Trophoblast cell (in vitro differentiated cells and primary cell): ENCODE measurements around the gene HBZ.
A peak's percentile ranks its signal among the peaks of the same experiment; 100 is the strongest.

ENCODE experiments used
- DNase-seq, 2 donors: peaks; one replicate each; pipeline ENCODE4 v3.0.0-alpha.2; 2016
- H2AFZ ChIP-seq: 2 replicates; pipeline ENCODE4 v1.6.1; 2013; ENCODE audit warnings: low read length, moderate library complexity, mild to moderate bottlenecking; ENCODE audit not compliant: insufficient read depth, poor library complexity
- H2AK5ac ChIP-seq: 2 replicates; pipeline ENCODE4 v1.6.1; 2013; ENCODE audit warnings: mild to moderate bottlenecking, low read length
- H2BK120ac ChIP-seq: 2 replicates; pipeline ENCODE4 v1.6.1; 2013; ENCODE audit warnings: low read length, mild to moderate bottlenecking, moderate library complexity; ENCODE audit not compliant: insufficient read depth, poor library complexity
- H2BK12ac ChIP-seq: 2 replicates; pipeline ENCODE4 v1.6.1; 2013; ENCODE audit warnings: mild to moderate bottlenecking, low read length, moderate library complexity
- H2BK5ac ChIP-seq: 2 replicates; pipeline ENCODE4 v1.6.1; 2013; ENCODE audit warnings: low read length, low read depth, moderate library complexity, mild to moderate bottlenecking; ENCODE audit not compliant: poor library complexity
- H3K14ac ChIP-seq: 2 replicates; pipeline ENCODE4 v1.6.1; 2013; ENCODE audit warnings: mild to moderate bottlenecking, low read length
- H3K18ac ChIP-seq: 2 replicates; pipeline ENCODE4 v1.6.1; 2013; ENCODE audit warnings: mild to moderate bottlenecking, low read length
- H3K23ac ChIP-seq: 2 replicates; pipeline ENCODE4 v1.6.1; 2013; ENCODE audit warnings: low read length
- H3K27ac ChIP-seq: 2 replicates; pipeline ENCODE4 v1.5.1; 2013; ENCODE audit warnings: low read depth, mild to moderate bottlenecking, inconsistent platforms, low read length, moderate library complexity
- H3K27me3 ChIP-seq: 2 replicates; pipeline ENCODE4 v1.6.1; 2013; ENCODE audit warnings: inconsistent platforms, mild to moderate bottlenecking, low read length, moderate library complexity; ENCODE audit not compliant: insufficient read depth
- H3K36me3 ChIP-seq, 2 experiments: 1 replicate in 1 of 2; 2 replicates in 1 of 2; pipeline ENCODE4 v1.6.1; 2013; ENCODE audit warnings: low read length in 2 of 2, mild to moderate bottlenecking in 2 of 2, moderate library complexity in 1 of 2; ENCODE audit not compliant: insufficient read depth in 2 of 2, control insufficient read depth in 1 of 2
- H3K4ac ChIP-seq: 2 replicates; pipeline ENCODE4 v1.6.1; 2013; ENCODE audit warnings: low read depth, mild to moderate bottlenecking, low read length, moderate library complexity
- H3K4me1 ChIP-seq, 2 experiments: 1 replicate in 1 of 2; 2 replicates in 1 of 2; pipeline ENCODE4 v1.6.1; 2013; ENCODE audit warnings: low read length in 2 of 2, mild to moderate bottlenecking in 2 of 2, moderate library complexity in 1 of 2; ENCODE audit not compliant: insufficient read depth in 2 of 2, control insufficient read depth in 1 of 2
- H3K4me2 ChIP-seq: 2 replicates; pipeline ENCODE4 v1.6.1; 2013; ENCODE audit warnings: inconsistent platforms, mild to moderate bottlenecking, low read length, moderate library complexity
- H3K4me3 ChIP-seq: 2 replicates; pipeline ENCODE4 v1.5.1; 2013; ENCODE audit warnings: mild to moderate bottlenecking, low read depth, low read length, inconsistent platforms
- H3K79me1 ChIP-seq: one replicate; pipeline ENCODE4 v1.6.1; 2013; ENCODE audit warnings: low read length
- H3K79me2 ChIP-seq: 2 replicates; pipeline ENCODE4 v1.6.1; 2013; ENCODE audit warnings: low read length, mild to moderate bottlenecking; ENCODE audit not compliant: control insufficient read depth, insufficient read depth, poor library complexity
- H3K9ac ChIP-seq: 2 replicates; pipeline ENCODE4 v1.6.1; 2013; ENCODE audit warnings: mild to moderate bottlenecking, low read length
- H3K9me3 ChIP-seq: 2 replicates; pipeline ENCODE4 v1.6.1; 2013; ENCODE audit warnings: low read depth, mild to moderate bottlenecking, control low read depth, inconsistent platforms, low read length; ENCODE audit not compliant: insufficient read depth
- H4K12ac ChIP-seq: 2 replicates; pipeline ENCODE4 v1.6.1; 2013; ENCODE audit warnings: low read depth, mild to moderate bottlenecking, low read length, moderate library complexity
- H4K8ac ChIP-seq: 2 replicates; pipeline ENCODE4 v1.6.1; 2013; ENCODE audit warnings: low read depth, mild to moderate bottlenecking, low read length, moderate library complexity
- H4K91ac ChIP-seq: one replicate; pipeline ENCODE4 v1.6.1; 2013; ENCODE audit warnings: low read depth, mild to moderate bottlenecking, low read length, moderate library complexity
- WGBS: extraction: QIAGEN DNeasy Blood & Tissue Kit; methylation state at CpG from one replicate; pipeline ENCODE4 v1.1.7; 2013; ENCODE audit warnings: missing lambda C conversion rate; ENCODE audit not compliant: insufficient read length, insufficient coverage; ENCODE audit errors: extremely low coverage; 5-methylcytosine and 5-hydroxymethylcytosine counted together

Gene HBZ

DNA sequence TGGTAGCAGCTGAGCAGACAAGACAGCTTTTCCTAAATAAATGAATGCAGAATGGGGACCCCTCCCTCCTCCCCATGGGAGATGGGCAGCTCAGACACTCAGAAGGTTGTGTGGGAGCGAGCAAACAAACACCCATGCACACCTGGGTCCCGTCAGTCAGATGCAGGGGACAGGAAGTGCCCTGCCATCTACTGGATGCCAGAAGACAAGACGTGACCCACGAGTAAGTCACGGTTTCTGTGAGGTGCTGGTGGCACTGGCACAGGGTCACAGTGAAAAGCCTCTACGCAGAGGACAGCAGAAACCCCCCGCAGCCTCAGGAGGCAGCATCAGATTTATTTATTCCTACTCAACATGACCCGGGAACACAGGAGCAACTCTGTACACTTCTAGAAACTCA lies 36.2 kb downstream of the HBZ start:
- DNase-seq: no peak
- Histone ChIP-seq H3K14ac (no peak overlapping the region), H3K27ac (no peak overlapping the region), H3K4ac (no peak overlapping the region), H3K18ac (no peak overlapping the region), H4K12ac (no peak overlapping the region), H3K4me3 (no peak overlapping the region), H3K79me2 (no peaks in the 10 kb centered on the region), H2BK120ac (no peak overlapping the region), H3K79me1 (no peaks in the 10 kb centered on the region), H3K23ac (no peak overlapping the region), H3K9me3 (no peaks in the 10 kb centered on the region), H3K27me3 (no peaks in the 10 kb centered on the region), H3K4me2 (no peak overlapping the region), H2AK5ac (no peak overlapping the region), H2BK5ac (no peak overlapping the region), H4K91ac (no peak overlapping the region), H2AFZ (no peak overlapping the region), H2BK12ac (no peak overlapping the region), H3K9ac (no peak overlapping the region), H4K8ac (no peak overlapping the region), H3K4me1 (no peaks in the 10 kb centered on the region), H3K36me3 (peaks cover 67 to 73% of the 10 kb centered on the region in 2 experiments)
- no CpG with 5 or more reads among the region's 8 CpGs for WGBS

- WGBS: no CpG with 5 or more reads among the region's 34 CpGs
- H3K9me3 ChIP-seq: no peaks in the 10 kb centered on the region
- no peak overlapping the region for H3K4me3 ChIP-seq
- H2BK5ac ChIP-seq: no peak overlapping the region
- H2BK12ac ChIP-seq: no peak overlapping the region
- H4K12ac ChIP-seq: no peak overlapping the region
- H3K23ac ChIP-seq: no peak overlapping the region
- no peaks in the 10 kb centered on the region for H3K79me1 ChIP-seq
- H3K27ac ChIP-seq: no peak overlapping the region
- H3K36me3 ChIP-seq: peaks cover 74 to 76% of the 10 kb centered on the region in 2 experiments
- H2AK5ac ChIP-seq: no peak overlapping the region
- H3K4me1 ChIP-seq: no peaks in the 10 kb centered on the region
- no peak overlapping the region for H2AFZ ChIP-seq
- no peak overlapping the region for H4K8ac ChIP-seq
- H3K27me3 ChIP-seq: no peaks in the 10 kb centered on the region
- no peak overlapping the region for H3K14ac ChIP-seq
- H3K79me2 ChIP-seq: no peaks in the 10 kb centered on the region
- no peak overlapping the region for H3K18ac ChIP-seq
- H2BK120ac ChIP-seq: no peak overlapping the region
- H3K9ac ChIP-seq: no peak overlapping the region
- no peak for DNase-seq
- no peak overlapping the region for H3K4me2 ChIP-seq
- no peak overlapping the region for H4K91ac ChIP-seq
- H3K4ac ChIP-seq: no peak overlapping the region
Observed at GRCh38 chr16:189604-190186, 37.3 kb downstream of the HBZ start.

GRCh38 chr16:191831-192230 lies 39.4 kb downstream of the HBZ start:
- Histone ChIP-seq H2BK120ac (no peak overlapping the region), H4K8ac (no peak overlapping the region), H3K18ac (no peak overlapping the region), H3K4me2 (no peak overlapping the region), H3K14ac (no peak overlapping the region), H3K4me1 (no peaks in the 10 kb centered on the region), H2BK5ac (no peak overlapping the region), H2AK5ac (no peak overlapping the region), H3K36me3 (peaks cover 84 to 86% of the 10 kb centered on the region in 2 experiments), H3K23ac (no peak overlapping the region), H3K79me2 (no peaks in the 10 kb centered on the region), H4K12ac (no peak overlapping the region), H3K27me3 (no peaks in the 10 kb centered on the region), H2AFZ (no peak overlapping the region), H3K79me1 (no peaks in the 10 kb centered on the region), H3K9ac (no peak overlapping the region), H2BK12ac (no peak overlapping the region), H3K4me3 (no peak overlapping the region), H4K91ac (no peak overlapping the region), H3K4ac (no peak overlapping the region), H3K9me3 (no peaks in the 10 kb centered on the region), H3K27ac (no peak overlapping the region)
- no CpG with 5 or more reads among the region's 4 CpGs for WGBS
- DNase-seq: peak; percentile 74 to 79

- H3K4me1 ChIP-seq: no peaks in the 10 kb centered on the region
- no peak overlapping the region for H4K8ac ChIP-seq
- no peak overlapping the region for H2BK120ac ChIP-seq
- no peak overlapping the region for H2BK12ac ChIP-seq
- no peak overlapping the region for H3K4me2 ChIP-seq
- H2AK5ac ChIP-seq: no peak overlapping the region
- no CpG with 5 or more reads among the region's 11 CpGs for WGBS
- no peak overlapping the region for H3K23ac ChIP-seq
- H4K12ac ChIP-seq: no peak overlapping the region
- no peak overlapping the region for H4K91ac ChIP-seq
- no peak overlapping the region for H2AFZ ChIP-seq
- H3K27ac ChIP-seq: no peak overlapping the region
- no peak overlapping the region for H3K4me3 ChIP-seq
- H3K4ac ChIP-seq: no peak overlapping the region
- H3K79me2 ChIP-seq: no peaks in the 10 kb centered on the region
- no peak overlapping the region for H3K14ac ChIP-seq
- peaks cover 85 to 87% of the 10 kb centered on the region in 2 experiments for H3K36me3 ChIP-seq
- no peak overlapping the region for H3K18ac ChIP-seq
- peak; percentile 77 to 83 for DNase-seq
- no peaks in the 10 kb centered on the region for H3K27me3 ChIP-seq
- no peaks in the 10 kb centered on the region for H3K79me1 ChIP-seq
- H3K9ac ChIP-seq: peak overlapping the region; percentile 33
- no peaks in the 10 kb centered on the region for H3K9me3 ChIP-seq
- H2BK5ac ChIP-seq: no peak overlapping the region
Observed at GRCh38 chr16:192686-193085, 40.2 kb downstream of the HBZ start.
